HAP-1 (cell line): ENCODE data around the gene APPL1.
"Not testable (repeated sequence)": the region's sequence is repeated elsewhere in the genome, so short reads cannot be mapped to it uniquely, and the experiment has no call there.

ENCODE experiments used
- DNase-seq, 2 experiments: peaks; one replicate each; pipeline ENCODE4 v3.0.0-alpha.2; 2016 to 2020; ENCODE audit warnings: low spot score in 2 of 2
- H3K27me3 ChIP-seq: fragments of 250-450 bp; sonication (Bioruptor Pico); 2 replicates; pipeline ENCODE4 v1.5.1; 2020; ENCODE audit warnings: low read depth, mild to moderate bottlenecking, moderate library complexity
- H3K36me3 ChIP-seq: fragments of 250-450 bp; sonication (Bioruptor Pico); replicated peaks from 2 replicates; pipeline ENCODE4 v1.5.1; 2020; ENCODE audit warnings: mild to moderate bottlenecking
- H3K4me1 ChIP-seq: fragments of 250-450 bp; sonication (Bioruptor Pico); 2 replicates; pipeline ENCODE4 v1.5.1; 2020; ENCODE audit warnings: mild to moderate bottlenecking
- H3K4me3 ChIP-seq: fragments of 250-450 bp; sonication (Bioruptor Pico); 2 replicates; pipeline ENCODE4 v1.5.1; 2020; ENCODE audit warnings: mild to moderate bottlenecking, moderate library complexity
- H3K9me3 ChIP-seq: fragments of 250-450 bp; sonication (Bioruptor Pico); 2 replicates; pipeline ENCODE4 v1.5.1; 2020; ENCODE audit warnings: mild to moderate bottlenecking, moderate library complexity
- in situ Hi-C: fragments of 300-500 bp; cut with MboI; formaldehyde crosslinking; loops from 3 replicates; pipeline ENCODE4 v1.14.3; 2020; ENCODE audit warnings: low sequenced_read_pairs, inconsistent platforms, mixed read lengths

The APPL1 gene

DNA sequence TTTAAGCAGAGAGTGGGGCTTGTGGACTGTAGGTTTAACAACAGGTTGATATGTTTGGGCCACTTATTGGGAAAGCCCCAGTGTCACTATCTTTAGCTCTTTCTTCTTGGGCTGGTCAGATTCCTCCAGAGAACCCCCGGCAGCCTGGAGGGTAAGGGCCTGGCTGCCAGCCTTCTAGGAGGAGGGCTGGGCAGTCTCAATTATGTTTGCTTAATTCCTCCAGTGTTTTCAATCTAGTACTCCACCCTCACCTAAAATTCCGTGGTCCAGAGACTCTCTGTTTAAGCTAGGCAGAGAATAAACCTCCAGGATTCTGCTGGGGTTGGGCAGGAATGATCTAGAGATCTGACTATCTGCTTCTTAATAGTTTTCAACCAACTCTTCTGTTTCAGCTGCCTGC, 59.7 kb downstream of the APPL1 start:
- H3K4me1 ChIP-seq: no peaks in the 10 kb centered on the region
- H3K9me3 ChIP-seq: peaks cover 4% of the 10 kb centered on the region; the same call in 1 of the 2 replicates
- H3K4me3 ChIP-seq: no peak overlapping the region
- no peaks in the 10 kb centered on the region for H3K27me3 ChIP-seq
- in situ Hi-C loops: no loop called here
- no peaks in the 10 kb centered on the region for H3K36me3 ChIP-seq
- no peak for DNase-seq

DNA sequence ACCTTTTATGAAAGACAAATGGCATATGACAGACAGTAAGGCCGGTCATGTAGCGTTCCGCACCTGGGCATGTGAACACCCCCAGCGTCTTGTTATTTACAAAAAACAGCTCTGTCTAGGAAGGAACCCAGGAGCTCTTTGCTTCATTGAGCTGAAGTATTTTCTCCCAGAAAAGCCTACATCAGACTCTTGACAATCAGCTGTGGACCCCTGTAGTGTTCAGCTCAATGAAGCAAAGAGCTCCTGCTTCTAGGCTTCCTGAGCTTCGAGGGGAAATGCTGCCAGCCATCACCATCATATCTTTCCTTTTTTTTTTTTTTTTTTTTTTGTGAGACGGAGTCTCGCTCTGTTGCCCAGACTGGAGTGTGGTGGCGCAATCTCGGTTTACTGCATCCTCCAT, 60.9 kb downstream of the APPL1 start:
- no peaks in the 10 kb centered on the region for H3K27me3 ChIP-seq
- H3K36me3 ChIP-seq: no peaks in the 10 kb centered on the region
- H3K4me3 ChIP-seq: no peak overlapping the region
- DNase-seq: peak in 1 of 2 experiments; percentile 0
- no peaks in the 10 kb centered on the region for H3K4me1 ChIP-seq
- peaks cover 4% of the 10 kb centered on the region; the same call in 1 of the 2 replicates for H3K9me3 ChIP-seq
- in situ Hi-C loops: no loop called here

DNA sequence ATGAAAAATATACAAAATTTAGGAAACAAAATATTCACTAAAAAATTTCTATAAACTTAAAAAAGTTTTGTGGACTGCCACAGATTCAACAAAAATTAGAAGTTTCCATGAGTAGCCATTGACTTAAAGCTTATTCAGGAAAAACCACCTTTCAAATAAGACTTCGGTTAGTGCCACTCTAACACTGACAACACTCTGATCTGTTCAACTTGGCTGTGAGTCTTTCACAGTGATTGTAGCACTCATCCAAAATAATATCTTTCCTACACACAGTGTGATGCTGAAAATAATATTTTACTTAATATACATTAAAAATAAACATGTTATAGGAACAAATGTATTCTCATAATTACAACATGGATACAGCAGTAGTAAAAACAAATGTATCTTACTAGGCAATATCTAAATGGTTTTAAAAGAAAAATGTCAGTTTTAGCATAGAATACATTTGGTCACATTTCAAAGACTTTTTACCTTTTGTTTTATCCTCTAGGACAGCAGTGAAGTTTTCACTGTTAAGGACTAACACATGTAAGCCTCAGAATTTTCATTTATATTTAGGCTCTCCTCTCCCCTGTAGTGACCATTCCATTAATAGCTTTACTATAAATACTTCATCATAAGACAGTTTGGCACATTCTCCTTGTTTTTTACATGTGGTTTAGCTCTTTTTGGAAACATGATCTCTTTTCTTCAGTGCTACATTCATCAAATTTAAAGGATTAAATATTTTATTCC, 64.8 kb downstream of the APPL1 start, which contains the start of gene ASB14:
ASB14 (minus strand) TSS at position 527 of the 738 bp plus-strand sequence. CDS start 652 bp downstream, outside the sequence.
- in situ Hi-C loops: no loop called here
- no peak for DNase-seq
- H3K9me3 ChIP-seq: no peaks in the 10 kb centered on the region
- no peaks in the 10 kb centered on the region for H3K4me1 ChIP-seq
- H3K36me3 ChIP-seq: no peaks in the 10 kb centered on the region
- no peaks in the 10 kb centered on the region for H3K27me3 ChIP-seq
- H3K4me3 ChIP-seq: no peak within 1 kb of the TSS

DNA sequence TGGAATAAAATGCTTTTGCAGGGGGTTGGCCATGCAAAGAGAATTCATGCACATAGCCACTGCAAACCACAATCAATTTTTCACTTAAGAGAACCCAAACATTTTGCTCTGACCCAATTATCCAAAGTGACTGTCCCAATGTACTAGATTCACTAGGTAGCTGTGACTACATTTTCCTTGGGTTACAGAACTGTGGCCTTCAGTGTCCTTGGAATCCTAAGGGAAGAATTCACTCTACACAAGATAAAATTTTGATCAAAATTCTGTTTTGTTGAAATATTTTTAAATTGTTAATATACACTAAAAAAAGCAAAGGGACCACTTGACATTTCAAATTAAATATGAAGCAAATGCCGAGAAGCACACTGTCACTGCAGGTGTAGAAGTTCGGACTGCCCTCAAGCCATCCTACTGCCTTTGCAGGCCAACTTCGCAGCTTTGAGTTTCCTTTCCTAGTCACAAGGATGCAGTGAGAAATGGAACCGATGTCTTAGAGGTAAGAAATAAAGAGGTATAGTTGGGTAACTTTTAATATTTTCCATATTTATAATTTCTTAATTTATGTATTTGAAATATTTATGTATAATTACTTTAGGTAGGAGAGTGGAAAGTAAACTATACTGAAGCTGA, 65.5 kb downstream of the APPL1 start:
- no peak overlapping the region for H3K4me3 ChIP-seq
- no peaks in the 10 kb centered on the region for H3K9me3 ChIP-seq
- no peaks in the 10 kb centered on the region for H3K27me3 ChIP-seq
- H3K4me1 ChIP-seq: no peaks in the 10 kb centered on the region
- H3K36me3 ChIP-seq: no peaks in the 10 kb centered on the region
- in situ Hi-C loops: no loop called here
- DNase-seq: no peak

DNA sequence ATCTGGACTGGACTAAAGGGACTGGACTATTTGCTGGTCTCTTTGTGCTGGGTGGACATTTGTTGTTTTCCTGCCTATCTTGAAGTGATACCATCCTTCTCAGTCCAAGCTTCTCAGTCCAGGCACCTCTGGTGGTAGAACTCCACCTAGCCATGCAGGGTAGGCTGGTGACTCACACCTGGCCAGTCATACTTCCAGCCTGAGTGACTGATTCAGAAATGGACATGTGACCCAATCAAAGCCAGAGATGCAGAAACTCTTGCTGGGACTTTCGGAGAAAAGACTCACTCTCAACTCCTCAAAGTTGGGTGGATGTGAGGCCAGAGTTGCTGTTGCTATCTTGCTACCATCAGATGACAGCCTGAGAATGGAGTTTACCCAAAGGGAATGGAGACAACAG, 70.5 kb downstream of the APPL1 start:
- Histone ChIP-seq H3K4me3 (no peak overlapping the region), H3K36me3 (no peaks in the 10 kb centered on the region), H3K27me3 (no peaks in the 10 kb centered on the region), H3K4me1 (no peaks in the 10 kb centered on the region; the same call in 1 of the 2 replicates), H3K9me3 (no peaks in the 10 kb centered on the region)
- in situ Hi-C loops: no loop called here
- DNase-seq: no peak

DNA sequence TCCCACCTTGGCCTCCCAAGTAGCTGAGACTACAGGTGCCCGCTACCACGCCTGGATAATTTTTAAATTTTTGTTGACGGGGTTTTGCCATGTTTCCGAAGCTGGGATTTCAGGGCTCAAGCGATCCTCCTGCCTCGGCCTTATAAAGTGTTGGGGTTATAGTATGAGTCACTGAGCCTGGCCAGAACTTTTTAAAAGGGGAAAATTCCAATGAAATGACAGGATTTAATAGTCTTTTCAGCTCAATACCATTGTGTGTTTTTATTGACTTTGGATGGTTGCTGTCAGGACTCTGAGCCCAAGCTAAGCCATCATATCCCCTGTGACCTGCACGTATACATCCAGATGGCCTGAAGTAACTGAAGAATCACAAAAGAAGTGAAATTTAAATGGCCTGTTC, 76.0 kb downstream of the APPL1 start:
- H3K27me3 ChIP-seq, in situ Hi-C loops, H3K4me3 ChIP-seq, H3K9me3 ChIP-seq, H3K36me3 ChIP-seq, H3K4me1 ChIP-seq: not testable (repeated sequence)
- peak in 1 of 2 experiments; percentile 18 for DNase-seq

DNA sequence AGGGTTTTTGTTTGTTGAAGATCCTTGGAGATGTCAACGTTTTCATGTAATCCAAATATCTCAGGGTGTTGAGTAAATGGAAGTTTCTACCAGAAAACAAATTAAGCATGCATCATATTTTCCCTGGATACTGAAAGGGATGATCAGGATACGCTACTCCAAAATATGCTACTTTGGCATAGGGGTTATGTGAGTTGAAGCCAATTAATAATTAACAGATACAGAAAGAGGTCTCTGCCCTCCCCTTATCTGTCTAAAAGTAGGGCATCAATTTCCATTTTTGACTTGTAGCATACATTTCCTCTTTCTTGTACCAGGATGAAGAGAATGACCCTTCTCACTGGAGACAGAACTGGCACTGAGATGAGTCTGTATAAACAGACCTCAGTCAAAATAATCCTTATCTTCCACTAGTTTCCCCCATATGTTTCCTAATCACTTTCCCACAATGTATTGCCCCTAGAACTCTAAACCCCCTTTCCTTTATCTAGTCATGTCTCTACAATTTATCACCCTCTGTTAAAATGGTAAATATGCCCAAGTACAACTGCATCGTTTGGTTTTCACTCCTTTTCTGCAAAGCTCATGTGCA, 82.3 kb downstream of the APPL1 start:
- in situ Hi-C loops: no loop called here
- peaks cover 3% of the 10 kb centered on the region; the same call in 1 of the 2 replicates for H3K27me3 ChIP-seq
- no peaks in the 10 kb centered on the region for H3K4me1 ChIP-seq
- H3K9me3 ChIP-seq: no peaks in the 10 kb centered on the region
- no peak overlapping the region for H3K4me3 ChIP-seq
- DNase-seq: no peak
- no peaks in the 10 kb centered on the region for H3K36me3 ChIP-seq

DNA sequence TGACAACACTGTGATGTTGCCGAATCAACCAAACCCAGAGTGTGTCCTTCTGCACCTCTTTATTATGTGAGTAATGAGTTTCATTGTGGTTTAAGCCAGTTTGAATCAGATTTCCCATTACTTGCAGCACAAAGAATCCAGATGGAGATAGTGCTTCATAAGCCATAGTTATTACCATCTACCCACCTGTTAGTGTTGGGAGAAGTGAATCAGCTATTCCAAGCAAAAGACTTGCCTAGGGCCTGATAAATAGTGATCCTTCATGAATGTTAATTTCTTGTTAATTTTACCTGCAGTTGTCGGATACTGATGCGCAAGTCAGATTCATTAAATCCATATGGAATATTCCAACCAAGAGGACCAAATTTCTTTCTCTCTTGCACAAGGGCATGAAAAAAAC, 86.7 kb downstream of the APPL1 start:
- in situ Hi-C loops: no loop called here
- peaks cover 6% of the 10 kb centered on the region; the same call in 1 of the 2 replicates for H3K27me3 ChIP-seq
- DNase-seq: no peak
- H3K4me1 ChIP-seq: no peaks in the 10 kb centered on the region
- 0 out of 2 replicates have a peak, but pooled peaks cover 2% of the 10 kb centered on the region for H3K9me3 ChIP-seq
- H3K36me3 ChIP-seq: no peaks in the 10 kb centered on the region
- no peak overlapping the region for H3K4me3 ChIP-seq
